HepG2 (cell line): ENCODE measurements around the gene RABGAP1L. TPM values are rescaled to one million over a fixed set of nuclear protein-coding genes. Genes with fewer than 3 reads are reported as not detected.
A peak's percentile ranks its signal among the peaks of the same experiment; 100 is the strongest.

Experiments
- ARNT2 ChIP-seq: sonication (generic); formaldehyde crosslinking; IDR thresholded peaks from 2 replicates; pipeline ENCODE4 v1.8.0; 2022; ENCODE audit warnings: mild to moderate bottlenecking, low read depth, missing genetic modification reagents, moderate library complexity
- CEBPG ChIP-seq: IDR thresholded peaks from 2 replicates; pipeline ENCODE4 v1.6.1; 2016
- CENPX ChIP-seq: sonication (generic); formaldehyde crosslinking; IDR thresholded peaks from 2 replicates; pipeline ENCODE4 v1.9.0; 2021; ENCODE audit warnings: mild to moderate bottlenecking, missing genetic modification reagents, moderate library complexity
- ERF ChIP-seq: IDR thresholded peaks from 2 replicates; pipeline ENCODE4 v1.6.1; 2018; ENCODE audit warnings: missing biosample characterization, missing genetic modification reagents
- GZF1 ChIP-seq: sonication (generic); formaldehyde crosslinking; IDR thresholded peaks from 2 replicates; pipeline ENCODE4 v1.5.1; 2020; ENCODE audit warnings: mild to moderate bottlenecking, missing genetic modification reagents
- HDAC2 ChIP-seq: sonication (generic); formaldehyde crosslinking; IDR thresholded peaks from 2 replicates; pipeline ENCODE4 v1.4.0; 2020; ENCODE audit warnings: missing genetic modification reagents
- KAT8 ChIP-seq: IDR thresholded peaks from 2 replicates; pipeline ENCODE4 v1.6.1; 2016; ENCODE audit warnings: missing genetic modification reagents, missing compliant biosample characterization
- PHF8 ChIP-seq: sonication (generic); formaldehyde crosslinking; IDR thresholded peaks from 2 replicates; pipeline ENCODE4 v1.5.0; 2020; ENCODE audit warnings: missing genetic modification reagents
- RFX3 ChIP-seq: IDR thresholded peaks from 2 replicates; pipeline ENCODE4 v1.6.1; 2016; ENCODE audit warnings: missing biosample characterization, missing genetic modification reagents
- SIN3B ChIP-seq: fragments of 150-350 bp; IDR thresholded peaks from 2 replicates; pipeline ENCODE4 v1.6.1; 2014; ENCODE audit warnings: low read length
- SRSF1 ChIP-seq: fragments of 200-400 bp; formaldehyde crosslinking; optimal IDR thresholded peaks from 2 replicates; pipeline ENCODE3; 2017; ENCODE audit warnings: mild to moderate bottlenecking, low read depth, low read length, moderate library complexity
- TAF15 ChIP-seq: fragments of 200-400 bp; formaldehyde crosslinking; IDR thresholded peaks from one replicate; pipeline ENCODE4 v1.6.1; 2018; ENCODE audit warnings: mild to moderate bottlenecking, low read depth, low read length; ENCODE audit not compliant: poor library complexity, severe bottlenecking
- TEAD3 ChIP-seq: optimal IDR thresholded peaks from 2 replicates; pipeline ENCODE3; 2016; ENCODE audit warnings: borderline replicate concordance
- YEATS2 ChIP-seq: sonication (generic); formaldehyde crosslinking; IDR thresholded peaks from 2 replicates; pipeline ENCODE4 v1.4.0; 2020; ENCODE audit warnings: missing genetic modification reagents, borderline replicate concordance
- YY1 ChIP-seq: IDR thresholded peaks from 2 replicates; pipeline ENCODE4 v1.6.1; 2011; ENCODE audit warnings: low read length, low read depth, moderate library complexity, mild to moderate bottlenecking; ENCODE audit not compliant: insufficient read depth, insufficient replicate concordance
- ZFP90 ChIP-seq: sonication (generic); formaldehyde crosslinking; IDR thresholded peaks from 2 replicates; pipeline ENCODE4 v1.8.0; 2022; ENCODE audit warnings: missing genetic modification reagents, mild to moderate bottlenecking, inconsistent platforms, borderline replicate concordance
- ZNF160 ChIP-seq: sonication (generic); formaldehyde crosslinking; IDR thresholded peaks from 2 replicates; pipeline ENCODE4 v1.8.0; 2022; ENCODE audit warnings: mild to moderate bottlenecking, inconsistent platforms, missing genetic modification reagents
- ZNF256 ChIP-seq: sonication (generic); formaldehyde crosslinking; conservative IDR thresholded peaks from 2 replicates; pipeline ENCODE4 v1.4.0; 2020; ENCODE audit warnings: missing genetic modification reagents
- ZNF274 ChIP-seq: sonication (generic); formaldehyde crosslinking; IDR thresholded peaks from 2 replicates; pipeline ENCODE4 v1.5.1; 2020; ENCODE audit warnings: mild to moderate bottlenecking, missing genetic modification reagents
- ZNF570 ChIP-seq: sonication (generic); formaldehyde crosslinking; IDR thresholded peaks from 2 replicates; pipeline ENCODE4 v1.4.0; 2020; ENCODE audit warnings: mild to moderate bottlenecking, missing genetic modification reagents, borderline replicate concordance
- ZNF720 ChIP-seq: sonication (generic); formaldehyde crosslinking; IDR thresholded peaks from 2 replicates; pipeline ENCODE4 v1.4.0; 2020; ENCODE audit warnings: missing genetic modification reagents
- ZNF790 ChIP-seq: sonication (generic); formaldehyde crosslinking; IDR thresholded peaks from 2 replicates; pipeline ENCODE4 v1.8.0; 2022; ENCODE audit warnings: missing genetic modification reagents, mild to moderate bottlenecking, borderline replicate concordance
- ZSCAN9 ChIP-seq: IDR thresholded peaks from 2 replicates; pipeline ENCODE4 v1.6.1; 2016; ENCODE audit warnings: borderline replicate concordance
- polyA plus RNA-seq, 8 experiments: library from polyadenylated mRNA; depleted of rRNA in 3 of 8; stranded (reverse) in 7 of 8; unstranded in 1 of 8; fragments of >200 nt; fragmentation: Illumina TruSeq in 4 of 8; extraction: Trizol in 4 of 8; gene quantifications; 2 replicates each; pipeline versions ENCODE4 v1.2.1 to v1.2.3, GENCODE V29; 2011 to 2016; ENCODE audit warnings: low read depth in 4 of 8, missing spikeins in 1 of 8, mixed read lengths in 1 of 8; ENCODE audit not compliant: insufficient read depth in 1 of 8
- total RNA-seq, 5 experiments: library from RNA; depleted of rRNA; stranded (reverse); fragments of >200 nt; fragmentation: Illumina TruSeq; extraction: Trizol; gene quantifications; 2 replicates each; pipeline ENCODE4 v1.2.3, GENCODE V29; 2016; ENCODE audit warnings: low read depth in 1 of 5
- TF ChIP-seq, protein P1 (sequence below): sonication (generic); formaldehyde crosslinking; IDR thresholded peaks from 2 replicates; pipeline ENCODE4 v1.8.0; 2022; ENCODE audit warnings: mild to moderate bottlenecking, missing genetic modification reagents
- TF ChIP-seq, protein P2 (sequence below): sonication (generic); formaldehyde crosslinking; IDR thresholded peaks from 2 replicates; pipeline ENCODE4 v1.8.1; 2023; ENCODE audit warnings: mild to moderate bottlenecking, moderate library complexity, missing genetic modification reagents
- TF ChIP-seq, protein P3 (sequence below): sonication (generic); formaldehyde crosslinking; conservative IDR thresholded peaks from 2 replicates; pipeline ENCODE4 v1.4.0; 2020; ENCODE audit warnings: mild to moderate bottlenecking, missing genetic modification reagents, moderate library complexity

The RABGAP1L gene
- total and polyA plus RNA-seq, 2 of the 13 experiments (the other 11 are each of a cell fraction or from before 2014, with no cell fraction given), result 7.9 to 22.6 TPM

DNA sequence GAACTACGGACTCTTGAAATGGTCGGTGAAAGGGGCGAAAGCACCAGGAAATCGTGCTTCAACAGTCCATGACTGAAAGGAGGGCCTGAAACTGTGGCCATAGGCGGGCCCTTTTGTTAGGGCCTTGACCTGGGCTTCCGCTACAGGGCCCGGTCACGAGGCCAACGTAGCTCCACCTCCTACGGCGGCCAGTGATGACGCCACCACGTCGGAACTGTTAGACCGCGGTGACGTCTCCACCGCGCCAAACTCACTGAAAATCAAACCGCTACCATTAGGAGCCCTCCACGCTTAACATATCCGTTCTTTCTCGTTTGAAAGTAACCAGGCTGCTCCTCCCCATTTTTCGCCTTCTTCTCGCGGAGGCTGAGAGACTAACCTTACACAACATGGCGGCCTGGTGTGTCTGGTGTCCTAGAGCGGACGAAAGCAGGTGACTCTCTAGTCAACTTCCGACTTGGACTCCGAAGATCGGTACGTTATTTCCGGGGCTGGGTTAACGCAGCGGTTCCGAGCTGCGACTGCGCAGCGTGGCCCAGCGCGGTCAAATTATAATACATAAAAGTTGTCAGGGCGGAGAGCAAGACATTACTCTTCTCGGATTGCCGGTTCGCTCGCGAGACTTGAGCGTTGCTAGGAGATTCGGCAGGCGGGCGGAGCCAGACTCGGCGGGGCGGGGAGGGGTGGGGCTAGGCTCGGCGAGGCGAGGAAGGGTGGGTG is 840.1 kb downstream of the RABGAP1L start (continued):
- TF ChIP-seq, protein P1, sequence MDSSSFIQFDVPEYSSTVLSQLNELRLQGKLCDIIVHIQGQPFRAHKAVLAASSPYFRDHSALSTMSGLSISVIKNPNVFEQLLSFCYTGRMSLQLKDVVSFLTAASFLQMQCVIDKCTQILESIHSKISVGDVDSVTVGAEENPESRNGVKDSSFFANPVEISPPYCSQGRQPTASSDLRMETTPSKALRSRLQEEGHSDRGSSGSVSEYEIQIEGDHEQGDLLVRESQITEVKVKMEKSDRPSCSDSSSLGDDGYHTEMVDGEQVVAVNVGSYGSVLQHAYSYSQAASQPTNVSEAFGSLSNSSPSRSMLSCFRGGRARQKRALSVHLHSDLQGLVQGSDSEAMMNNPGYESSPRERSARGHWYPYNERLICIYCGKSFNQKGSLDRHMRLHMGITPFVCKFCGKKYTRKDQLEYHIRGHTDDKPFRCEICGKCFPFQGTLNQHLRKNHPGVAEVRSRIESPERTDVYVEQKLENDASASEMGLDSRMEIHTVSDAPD, result 0 out of 2 replicates have a peak, but pooled peaks have one; percentile 43
- TF ChIP-seq YEATS2 (CRISPR knock-in tag) (peak; percentile 97), GZF1 (CRISPR knock-in tag) (no peak; the same call in 1 of the 2 replicates), HDAC2 (CRISPR knock-in tag) (peak; percentile 50; the same call in 1 of the 2 replicates), ZNF720 (CRISPR knock-in tag) (no peak), SRSF1 (no peak), SIN3B (peak; percentile 70; the same call in 1 of the 2 replicates), KAT8 (peak; percentile 99), CENPX (CRISPR knock-in tag) (no peak), ERF (CRISPR knock-in tag) (peak; percentile 55; the same call in 1 of the 2 replicates), ZNF274 (CRISPR knock-in tag) (no peak), TAF15 (peak; percentile 39), RFX3 (CRISPR knock-in tag) (peak; percentile 66), ZNF160 (CRISPR knock-in tag) (peak; percentile 18; the same call in 1 of the 2 replicates), ARNT2 (no peak; the same call in 1 of the 2 replicates), ZNF570 (CRISPR knock-in tag) (0 out of 2 replicates have a peak, but pooled peaks have one; percentile 17), PHF8 (CRISPR knock-in tag) (peak; percentile 90), CEBPG (CRISPR knock-in tag) (peak; percentile 27), ZFP90 (no peak), TEAD3 (CRISPR knock-in tag) (peak; percentile 37), ZSCAN9 (peak; percentile 86), ZNF256 (no peak), ZNF790 (CRISPR knock-in tag) (no peak), YY1 (peak; percentile 94)
- TF ChIP-seq, protein P2, sequence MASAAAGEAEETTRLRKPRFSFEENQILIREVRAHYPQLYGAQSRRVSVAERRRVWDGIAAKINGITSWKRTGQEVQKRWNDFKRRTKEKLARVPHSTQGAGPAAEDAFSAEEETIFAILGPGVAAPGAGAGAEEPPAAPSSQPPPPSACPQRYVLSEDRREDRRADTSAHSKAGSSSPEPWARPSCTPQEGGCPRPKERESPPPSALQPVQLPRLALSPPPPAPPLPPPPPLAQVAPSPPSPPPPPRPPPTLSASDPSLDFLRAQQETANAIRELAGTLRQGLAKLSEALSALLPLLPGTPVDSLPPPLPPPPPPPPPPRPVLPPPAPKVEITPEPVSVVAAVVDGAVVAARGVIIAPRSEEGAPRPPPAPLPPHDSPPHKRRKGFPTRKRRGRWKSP, result no peak; the same call in 1 of the 2 replicates
- TF ChIP-seq, protein P3, sequence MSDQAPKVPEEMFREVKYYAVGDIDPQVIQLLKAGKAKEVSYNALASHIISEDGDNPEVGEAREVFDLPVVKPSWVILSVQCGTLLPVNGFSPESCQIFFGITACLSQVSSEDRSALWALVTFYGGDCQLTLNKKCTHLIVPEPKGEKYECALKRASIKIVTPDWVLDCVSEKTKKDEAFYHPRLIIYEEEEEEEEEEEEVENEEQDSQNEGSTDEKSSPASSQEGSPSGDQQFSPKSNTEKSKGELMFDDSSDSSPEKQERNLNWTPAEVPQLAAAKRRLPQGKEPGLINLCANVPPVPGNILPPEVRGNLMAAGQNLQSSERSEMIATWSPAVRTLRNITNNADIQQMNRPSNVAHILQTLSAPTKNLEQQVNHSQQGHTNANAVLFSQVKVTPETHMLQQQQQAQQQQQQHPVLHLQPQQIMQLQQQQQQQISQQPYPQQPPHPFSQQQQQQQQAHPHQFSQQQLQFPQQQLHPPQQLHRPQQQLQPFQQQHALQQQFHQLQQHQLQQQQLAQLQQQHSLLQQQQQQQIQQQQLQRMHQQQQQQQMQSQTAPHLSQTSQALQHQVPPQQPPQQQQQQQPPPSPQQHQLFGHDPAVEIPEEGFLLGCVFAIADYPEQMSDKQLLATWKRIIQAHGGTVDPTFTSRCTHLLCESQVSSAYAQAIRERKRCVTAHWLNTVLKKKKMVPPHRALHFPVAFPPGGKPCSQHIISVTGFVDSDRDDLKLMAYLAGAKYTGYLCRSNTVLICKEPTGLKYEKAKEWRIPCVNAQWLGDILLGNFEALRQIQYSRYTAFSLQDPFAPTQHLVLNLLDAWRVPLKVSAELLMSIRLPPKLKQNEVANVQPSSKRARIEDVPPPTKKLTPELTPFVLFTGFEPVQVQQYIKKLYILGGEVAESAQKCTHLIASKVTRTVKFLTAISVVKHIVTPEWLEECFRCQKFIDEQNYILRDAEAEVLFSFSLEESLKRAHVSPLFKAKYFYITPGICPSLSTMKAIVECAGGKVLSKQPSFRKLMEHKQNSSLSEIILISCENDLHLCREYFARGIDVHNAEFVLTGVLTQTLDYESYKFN (CRISPR knock-in tag), result 0 out of 2 replicates have a peak, but pooled peaks have one; percentile 12
